Activated naive CD4-positive, alpha-beta T cell treated with anti-CD3 and anti-CD28 coated beads, Interleukin-2, amount 50 U/mL, for 24 hours (primary cell): ENCODE data around the gene FCRL2.

Experiments used
- H3K27ac Mint-ChIP-seq: one replicate; pipeline ENCODE4 v1.8.0; 2021; ENCODE audit warnings: mild to moderate bottlenecking, mixed read lengths
- H3K27me3 Mint-ChIP-seq: one replicate; pipeline ENCODE4 v1.8.0; 2021; ENCODE audit warnings: mixed read lengths
- H3K36me3 Mint-ChIP-seq: one replicate; pipeline ENCODE4 v1.8.0; 2021; ENCODE audit warnings: mixed read lengths
- H3K4me1 Mint-ChIP-seq: one replicate; pipeline ENCODE4 v1.8.0; 2021; ENCODE audit warnings: mixed read lengths
- H3K4me3 Mint-ChIP-seq: one replicate; pipeline ENCODE4 v1.8.0; 2021; ENCODE audit warnings: mild to moderate bottlenecking, mixed read lengths
- H3K9me3 Mint-ChIP-seq: one replicate; pipeline ENCODE4 v1.8.0; 2021; ENCODE audit warnings: mixed read lengths

Gene FCRL2

GRCh38 chr1:157776971-157777391, at the start of gene FCRL2:
Gene FCRL2 (minus strand): TSS chr1:157777132. CDS start chr1:157777073, 59 bp downstream.
- Mint-ChIP-seq H3K27me3 (peaks cover 10% of the 10 kb centered on the region), H3K4me1 (no peaks in the 10 kb centered on the region), H3K36me3 (no peaks in the 10 kb centered on the region), H3K9me3 (no peaks in the 10 kb centered on the region), H3K27ac (no peak within 1 kb of the TSS), H3K4me3 (no peak within 1 kb of the TSS)

- peaks cover 7% of the 10 kb centered on the region for H3K27me3 Mint-ChIP-seq
- no peak overlapping the region for H3K4me3 Mint-ChIP-seq
- H3K36me3 Mint-ChIP-seq = no peaks in the 10 kb centered on the region
- H3K9me3 Mint-ChIP-seq = peaks cover 4% of the 10 kb centered on the region
- H3K4me1 Mint-ChIP-seq = no peaks in the 10 kb centered on the region
- H3K27ac Mint-ChIP-seq = no peak overlapping the region
Measured at GRCh38 chr1:157820299-157820698, 43.4 kb upstream of the FCRL2 start.

- Mint-ChIP-seq H3K27me3 (peaks cover 7% of the 10 kb centered on the region), H3K36me3 (no peaks in the 10 kb centered on the region), H3K9me3 (peaks cover 8% of the 10 kb centered on the region), H3K4me1 (no peaks in the 10 kb centered on the region), H3K27ac (no peak within 1 kb of the TSS), H3K4me3 (no peak within 1 kb of the TSS)
Measured at GRCh38 chr1:157819896-157820295, 43.0 kb upstream of the FCRL2 start, which contains the start of gene FCRL1. Gene FCRL1 (minus strand): TSS chr1:157820120. CDS start chr1:157820037, 83 bp downstream.

- Mint-ChIP-seq H3K4me1 (no peaks in the 10 kb centered on the region), H3K27ac (no peak overlapping the region), H3K27me3 (peaks cover 6% of the 10 kb centered on the region), H3K4me3 (no peak overlapping the region), H3K36me3 (peaks cover 1% of the 10 kb centered on the region), H3K9me3 (peaks cover 11% of the 10 kb centered on the region)
Measured at GRCh38 chr1:157819215-157819614, 42.3 kb upstream of the FCRL2 start.

GRCh38 chr1:157813269-157813668, 36.3 kb upstream of the FCRL2 start:
- Mint-ChIP-seq H3K27ac (no peak overlapping the region), H3K4me3 (no peak overlapping the region), H3K27me3 (peaks cover 4% of the 10 kb centered on the region), H3K9me3 (peaks cover 23% of the 10 kb centered on the region), H3K36me3 (peaks cover 1% of the 10 kb centered on the region), H3K4me1 (no peaks in the 10 kb centered on the region)

GRCh38 chr1:157806431-157807149, 29.7 kb upstream of the FCRL2 start:
- peaks cover 5% of the 10 kb centered on the region for H3K27me3 Mint-ChIP-seq
- H3K9me3 Mint-ChIP-seq = peaks cover 7% of the 10 kb centered on the region
- no peaks in the 10 kb centered on the region for H3K4me1 Mint-ChIP-seq
- no peaks in the 10 kb centered on the region for H3K36me3 Mint-ChIP-seq
- H3K4me3 Mint-ChIP-seq = no peak overlapping the region
- H3K27ac Mint-ChIP-seq = no peak overlapping the region

GRCh38 chr1:157803851-157804250, 26.9 kb upstream of the FCRL2 start:
- no peaks in the 10 kb centered on the region for H3K36me3 Mint-ChIP-seq
- peaks cover 3% of the 10 kb centered on the region for H3K27me3 Mint-ChIP-seq
- H3K9me3 Mint-ChIP-seq = peaks cover 4% of the 10 kb centered on the region
- no peak overlapping the region for H3K4me3 Mint-ChIP-seq
- H3K4me1 Mint-ChIP-seq = no peaks in the 10 kb centered on the region
- H3K27ac Mint-ChIP-seq = no peak overlapping the region

- Mint-ChIP-seq H3K9me3 (no peaks in the 10 kb centered on the region), H3K4me3 (no peak overlapping the region), H3K36me3 (no peaks in the 10 kb centered on the region), H3K4me1 (no peaks in the 10 kb centered on the region), H3K27ac (no peak overlapping the region), H3K27me3 (no peaks in the 10 kb centered on the region)
Measured at GRCh38 chr1:157799996-157800395, 23.1 kb upstream of the FCRL2 start.

- no peaks in the 10 kb centered on the region for H3K36me3 Mint-ChIP-seq
- no peaks in the 10 kb centered on the region for H3K27me3 Mint-ChIP-seq
- no peak overlapping the region for H3K27ac Mint-ChIP-seq
- no peak overlapping the region for H3K4me3 Mint-ChIP-seq
- H3K9me3 Mint-ChIP-seq = peaks cover 2% of the 10 kb centered on the region
- no peaks in the 10 kb centered on the region for H3K4me1 Mint-ChIP-seq
Measured at GRCh38 chr1:157798211-157798610, 21.3 kb upstream of the FCRL2 start.

- Mint-ChIP-seq H3K27me3 (peaks cover 11% of the 10 kb centered on the region), H3K4me3 (no peak overlapping the region), H3K36me3 (no peaks in the 10 kb centered on the region), H3K9me3 (peaks cover 9% of the 10 kb centered on the region), H3K4me1 (no peaks in the 10 kb centered on the region), H3K27ac (no peak overlapping the region)
Measured at GRCh38 chr1:157785248-157785647, 8.3 kb upstream of the FCRL2 start.

- H3K27ac Mint-ChIP-seq = no peak overlapping the region
- H3K9me3 Mint-ChIP-seq = peaks cover 9% of the 10 kb centered on the region
- H3K4me1 Mint-ChIP-seq = no peaks in the 10 kb centered on the region
- peaks cover 11% of the 10 kb centered on the region for H3K27me3 Mint-ChIP-seq
- no peak overlapping the region for H3K4me3 Mint-ChIP-seq
- H3K36me3 Mint-ChIP-seq = no peaks in the 10 kb centered on the region
Measured at GRCh38 chr1:157784801-157785200, 7.9 kb upstream of the FCRL2 start.

- Mint-ChIP-seq H3K9me3 (peaks cover 9% of the 10 kb centered on the region), H3K4me1 (no peaks in the 10 kb centered on the region), H3K4me3 (no peak overlapping the region), H3K27me3 (peaks cover 17% of the 10 kb centered on the region), H3K36me3 (no peaks in the 10 kb centered on the region), H3K27ac (no peak overlapping the region)
Measured at GRCh38 chr1:157782931-157783330, 6.0 kb upstream of the FCRL2 start.

- Mint-ChIP-seq H3K4me1 (no peaks in the 10 kb centered on the region), H3K36me3 (no peaks in the 10 kb centered on the region), H3K9me3 (no peaks in the 10 kb centered on the region), H3K27ac (no peak overlapping the region), H3K27me3 (peaks cover 17% of the 10 kb centered on the region), H3K4me3 (no peak overlapping the region)
Measured at GRCh38 chr1:157781048-157781447, 4.1 kb upstream of the FCRL2 start.

GRCh38 chr1:157775101-157775870, 1.6 kb downstream of the FCRL2 start:
- Mint-ChIP-seq H3K27ac (no peak overlapping the region), H3K4me3 (no peak overlapping the region), H3K36me3 (no peaks in the 10 kb centered on the region), H3K9me3 (no peaks in the 10 kb centered on the region), H3K4me1 (no peaks in the 10 kb centered on the region), H3K27me3 (peaks cover 5% of the 10 kb centered on the region)

- no peaks in the 10 kb centered on the region for H3K36me3 Mint-ChIP-seq
- peaks cover 2% of the 10 kb centered on the region for H3K27me3 Mint-ChIP-seq
- no peaks in the 10 kb centered on the region for H3K4me1 Mint-ChIP-seq
- no peak overlapping the region for H3K4me3 Mint-ChIP-seq
- no peaks in the 10 kb centered on the region for H3K9me3 Mint-ChIP-seq
- no peak overlapping the region for H3K27ac Mint-ChIP-seq
Measured at GRCh38 chr1:157774412-157774811, 2.5 kb downstream of the FCRL2 start.
